Ishikawa (cell line): Measurements from ENCODE around the gene TAGLN2.

Source experiments
- CEBPB ChIP-seq: IDR thresholded peaks from 2 replicates; pipeline ENCODE4 v1.6.1; 2012
- CREB1 ChIP-seq: IDR thresholded peaks from 2 replicates; pipeline ENCODE4 v1.6.1; 2012; ENCODE audit warnings: low read depth
- EGR1 ChIP-seq: IDR thresholded peaks from 2 replicates; pipeline ENCODE4 v1.6.1; 2012
- EP300 ChIP-seq: IDR thresholded peaks from 2 replicates; pipeline ENCODE4 v1.6.1; 2012; ENCODE audit warnings: borderline replicate concordance
- FOXM1 ChIP-seq: IDR thresholded peaks from 2 replicates; pipeline ENCODE4 v1.6.1; 2012; ENCODE audit warnings: low read depth, borderline replicate concordance
- NFIC ChIP-seq: IDR thresholded peaks from 2 replicates; pipeline ENCODE4 v1.6.1; 2012
- RAD21 ChIP-seq: IDR thresholded peaks from 2 replicates; pipeline ENCODE4 v1.6.1; 2012; ENCODE audit warnings: low read depth
- REST ChIP-seq: IDR thresholded peaks from 2 replicates; pipeline ENCODE4 v1.6.1; 2012; ENCODE audit warnings: low read depth, mild to moderate bottlenecking
- TAF1 ChIP-seq: IDR thresholded peaks from 2 replicates; pipeline ENCODE4 v1.6.1; 2012; ENCODE audit warnings: low read depth, mild to moderate bottlenecking
- TCF12 ChIP-seq: IDR thresholded peaks from 2 replicates; pipeline ENCODE4 v1.6.1; 2012; ENCODE audit warnings: low read depth
- TEAD4 ChIP-seq: IDR thresholded peaks from 2 replicates; pipeline ENCODE4 v1.6.1; 2012
- YY1 ChIP-seq: IDR thresholded peaks from 2 replicates; pipeline ENCODE4 v1.6.1; 2012; ENCODE audit warnings: low read depth
- ZBTB7A ChIP-seq: IDR thresholded peaks from 2 replicates; pipeline ENCODE4 v1.6.1; 2012; ENCODE audit warnings: low read depth
- TF ChIP-seq, protein P1 (sequence below): IDR thresholded peaks from 2 replicates; pipeline ENCODE4 v1.6.1; 2012
- TF ChIP-seq, protein P2 (sequence below): IDR thresholded peaks from 2 replicates; pipeline ENCODE4 v1.6.1; 2012

TAGLN2 gene

GRCh38 chr1:159921700-159922504, 3.4 kb downstream of the TAGLN2 start:
- no peak for TF ChIP-seq TAF1
- no peak for TF ChIP-seq CEBPB
- no peak for TF ChIP-seq ZBTB7A
- no peak for TF ChIP-seq TEAD4
- TF ChIP-seq NFIC = peak; percentile 17; the same call in 1 of the 2 replicates
- no peak for TF ChIP-seq REST

DNA sequence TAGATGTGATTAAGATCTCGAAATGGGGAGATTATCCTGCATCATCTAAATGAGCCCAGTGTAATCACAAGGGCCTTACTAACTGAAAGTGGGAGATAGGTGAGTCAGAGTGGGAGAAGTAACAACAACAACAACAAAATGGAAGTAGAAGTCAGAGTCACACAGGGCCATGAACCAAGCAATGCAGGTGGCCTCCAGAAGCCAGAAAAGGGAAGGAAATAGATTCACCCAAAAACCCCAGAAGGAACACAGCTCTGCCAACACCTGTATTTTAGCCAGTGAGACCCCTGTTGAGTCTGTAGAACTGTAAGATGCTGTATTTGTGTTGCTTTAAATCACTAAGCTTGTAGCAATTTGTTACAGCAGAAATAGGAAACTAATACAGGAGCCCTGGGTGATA, 4.1 kb downstream of the TAGLN2 start:
- TF ChIP-seq EGR1 (no peak), NFIC (no peak)
- TF ChIP-seq, protein P1, sequence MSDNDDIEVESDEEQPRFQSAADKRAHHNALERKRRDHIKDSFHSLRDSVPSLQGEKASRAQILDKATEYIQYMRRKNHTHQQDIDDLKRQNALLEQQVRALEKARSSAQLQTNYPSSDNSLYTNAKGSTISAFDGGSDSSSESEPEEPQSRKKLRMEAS = no peak

GRCh38 chr1:159920651-159921050, 4.7 kb downstream of the TAGLN2 start:
- TF ChIP-seq CREB1 (no peak), EP300 (no peak), RAD21 (no peak), FOXM1 (no peak), REST (no peak), TAF1 (no peak)
- TF ChIP-seq, protein P2, sequence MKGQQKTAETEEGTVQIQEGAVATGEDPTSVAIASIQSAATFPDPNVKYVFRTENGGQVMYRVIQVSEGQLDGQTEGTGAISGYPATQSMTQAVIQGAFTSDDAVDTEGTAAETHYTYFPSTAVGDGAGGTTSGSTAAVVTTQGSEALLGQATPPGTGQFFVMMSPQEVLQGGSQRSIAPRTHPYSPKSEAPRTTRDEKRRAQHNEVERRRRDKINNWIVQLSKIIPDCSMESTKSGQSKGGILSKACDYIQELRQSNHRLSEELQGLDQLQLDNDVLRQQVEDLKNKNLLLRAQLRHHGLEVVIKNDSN = no peak

DNA sequence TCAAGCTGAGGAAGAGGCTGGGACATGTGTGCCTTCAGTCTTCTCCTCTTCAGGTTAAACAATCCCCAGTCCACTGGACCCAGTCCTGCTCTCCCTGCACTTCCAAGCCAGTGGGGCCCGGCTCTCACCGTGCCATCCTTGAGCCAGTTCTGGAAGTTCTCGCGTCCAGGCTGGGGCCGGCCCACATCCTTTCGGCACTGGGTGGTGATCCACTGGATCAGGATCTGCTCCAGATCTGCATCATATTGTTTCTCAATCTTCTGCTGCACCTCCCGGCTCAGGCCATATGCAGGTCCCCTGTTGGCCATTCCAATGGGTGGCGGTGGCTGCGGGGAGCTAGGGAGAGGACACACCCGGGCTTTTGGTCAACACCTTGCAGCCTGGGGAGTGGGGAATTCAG, 5.1 kb downstream of the TAGLN2 start:
- no peak for TF ChIP-seq TCF12
- TF ChIP-seq TEAD4 = no peak
- no peak for TF ChIP-seq EP300
- TF ChIP-seq, protein P2 = no peak
- no peak for TF ChIP-seq CEBPB
- no peak for TF ChIP-seq REST
- TF ChIP-seq, protein P1 = no peak
- TF ChIP-seq RAD21 = no peak
- TF ChIP-seq TAF1 = no peak
- no peak for TF ChIP-seq CREB1
- TF ChIP-seq EGR1 = no peak
- no peak for TF ChIP-seq NFIC
- no peak for TF ChIP-seq FOXM1
- no peak for TF ChIP-seq ZBTB7A
- no peak for TF ChIP-seq YY1

- TF ChIP-seq TAF1 = no peak
- TF ChIP-seq, protein P2 = no peak
- TF ChIP-seq TCF12 = no peak
- no peak for TF ChIP-seq FOXM1
- TF ChIP-seq ZBTB7A = no peak
- no peak for TF ChIP-seq REST
- TF ChIP-seq CREB1 = no peak
- TF ChIP-seq, protein P1 = no peak
Observed at GRCh38 chr1:159919236-159919865, 6.0 kb downstream of the TAGLN2 start.
